H54 (cell line): ENCODE data around the gene ROBO3.

Experiments
- DNase-seq: peaks from one replicate; pipeline ENCODE4 v3.0.0; 2011; ENCODE audit warnings: low spot score, mixed read lengths; ENCODE audit not compliant: insufficient read length
- FAIRE-seq: peaks from 3 replicates; lab custom pipeline; 2011; peaks lifted over from hg19 to GRCh38; lab: Jason Lieb, UNC
- POLR2A ChIP-seq: IDR thresholded peaks from 2 replicates; pipeline ENCODE4 v1.6.1; 2011; ENCODE audit warnings: low read depth, mild to moderate bottlenecking, low read length

ROBO3 gene

GRCh38 chr11:124897674-124898262, 32.5 kb downstream of the ROBO3 start, which contains the start of gene ROBO4:
Gene ROBO4, minus strand, starts transcription at chr11:124897865. Its CDS starts 70 bp downstream, at chr11:124897795.
- FAIRE-seq (no peak), DNase-seq (no peak)
- no peak for TF ChIP-seq POLR2A

DNA sequence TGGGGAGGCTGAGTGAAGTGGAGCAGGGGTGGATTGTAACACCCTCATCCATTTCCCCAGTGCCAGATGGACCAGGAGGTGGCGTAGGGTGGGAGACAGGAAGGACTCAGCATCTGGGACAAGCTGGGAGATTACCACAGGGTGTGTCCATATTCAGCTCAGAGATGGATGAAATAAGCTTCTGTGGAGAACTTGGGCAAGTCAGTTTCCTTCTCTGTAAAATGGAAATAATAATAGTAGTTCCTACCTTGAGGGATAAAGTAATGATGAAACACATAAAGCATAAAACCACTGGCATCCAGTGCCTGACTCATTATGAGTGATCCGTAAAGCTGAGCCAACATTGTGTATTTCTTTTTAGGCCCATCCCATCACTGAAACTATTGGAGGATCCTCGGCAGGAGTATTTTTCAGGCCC, 33.0 kb downstream of the ROBO3 start:
- no peak for TF ChIP-seq POLR2A
- FAIRE-seq (peak; percentile 36), DNase-seq (no peak)

DNA sequence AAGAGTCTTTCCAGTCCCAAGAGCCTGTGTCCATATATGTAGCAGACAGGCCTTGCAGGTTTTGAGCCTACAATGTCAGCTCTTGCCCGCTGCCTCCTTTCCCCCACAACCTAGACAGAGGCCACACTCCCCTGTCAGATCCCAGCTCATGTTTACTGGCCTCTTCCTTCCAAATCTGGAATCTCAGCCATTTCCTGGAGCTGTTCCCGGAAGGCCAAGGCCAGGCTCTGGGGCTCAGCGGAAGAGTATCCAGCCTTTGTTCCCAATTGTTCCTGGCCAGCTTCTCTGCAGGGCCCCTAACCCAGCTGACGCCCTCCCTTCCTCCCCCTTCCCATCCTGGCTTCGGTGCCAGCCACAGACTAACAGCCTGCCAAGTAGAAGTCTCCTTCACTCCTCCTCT, 33.5 kb downstream of the ROBO3 start:
- no peak for DNase-seq
- TF ChIP-seq POLR2A: no peak
- FAIRE-seq: no peak

GRCh38 chr11:124899383-124900145, 34.3 kb downstream of the ROBO3 start:
- no peak for TF ChIP-seq POLR2A
- DNase-seq (no peak), FAIRE-seq (no peak)

DNA sequence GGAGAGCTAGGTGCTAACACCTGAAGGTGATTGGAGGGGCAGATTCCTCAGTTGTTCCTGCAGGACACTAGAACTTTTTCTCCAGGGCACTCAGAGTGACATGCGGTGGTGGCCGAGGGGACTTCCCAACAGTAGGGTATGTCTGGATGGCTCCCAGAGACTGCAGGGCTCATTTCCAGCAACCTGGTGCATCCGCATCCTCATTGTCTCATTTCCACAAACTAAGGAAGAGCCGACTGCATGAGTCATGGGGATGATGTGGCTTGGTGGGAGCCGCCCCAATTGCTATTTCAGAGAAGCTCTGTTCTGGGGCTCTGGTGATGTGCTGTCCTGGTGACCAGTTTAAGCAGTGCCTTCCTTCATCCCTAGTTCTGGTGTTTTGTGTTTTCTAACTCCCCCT, 35.2 kb downstream of the ROBO3 start:
- no peak for TF ChIP-seq POLR2A
- DNase-seq (peak; percentile 37), FAIRE-seq (peak; percentile 72)

GRCh38 chr11:124902616-124903015, 37.4 kb downstream of the ROBO3 start:
- FAIRE-seq (no peak), DNase-seq (no peak)
- no peak for TF ChIP-seq POLR2A

DNA sequence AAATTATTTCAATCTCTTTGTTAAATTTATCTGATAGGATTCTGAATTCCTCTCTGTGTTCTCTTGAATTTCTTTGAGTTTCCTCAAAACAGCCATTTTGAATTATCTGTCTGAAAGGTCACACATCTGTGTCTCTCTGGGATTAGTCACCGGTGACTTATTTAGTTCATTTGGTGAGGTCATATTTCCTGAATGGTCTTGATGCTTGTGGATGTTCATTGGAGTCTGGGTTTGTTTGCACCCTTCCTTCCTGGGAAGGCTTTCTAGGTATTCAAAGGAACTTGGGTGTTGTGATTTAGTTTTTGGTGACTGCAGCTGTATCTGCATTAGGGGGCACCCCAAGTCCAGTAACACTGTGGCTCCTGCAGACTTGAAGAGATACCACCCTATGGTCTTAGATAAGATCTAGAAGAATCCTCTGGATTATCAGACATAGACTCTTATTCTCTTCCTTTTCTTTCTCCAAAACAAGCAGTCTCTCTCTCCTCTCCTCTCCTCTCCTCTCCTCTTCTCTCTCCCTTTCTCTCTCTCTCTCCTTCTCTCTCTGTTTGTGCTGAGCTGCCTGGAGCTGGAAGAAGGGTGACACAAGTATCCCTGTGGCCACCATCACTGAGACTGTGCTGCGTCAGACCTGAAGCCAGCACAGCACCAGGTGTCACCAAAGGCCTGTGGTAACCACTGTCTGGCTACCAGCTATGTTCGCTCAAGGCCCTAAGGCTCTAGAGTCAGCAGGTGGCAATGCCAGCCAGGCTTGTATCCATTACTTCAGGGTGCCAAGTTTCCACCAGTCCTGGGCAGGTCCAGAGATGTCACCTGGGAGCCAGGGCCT, 50.5 kb downstream of the ROBO3 start:
- peak; percentile 23 for FAIRE-seq
- no peak for TF ChIP-seq POLR2A
- DNase-seq: no peak

DNA sequence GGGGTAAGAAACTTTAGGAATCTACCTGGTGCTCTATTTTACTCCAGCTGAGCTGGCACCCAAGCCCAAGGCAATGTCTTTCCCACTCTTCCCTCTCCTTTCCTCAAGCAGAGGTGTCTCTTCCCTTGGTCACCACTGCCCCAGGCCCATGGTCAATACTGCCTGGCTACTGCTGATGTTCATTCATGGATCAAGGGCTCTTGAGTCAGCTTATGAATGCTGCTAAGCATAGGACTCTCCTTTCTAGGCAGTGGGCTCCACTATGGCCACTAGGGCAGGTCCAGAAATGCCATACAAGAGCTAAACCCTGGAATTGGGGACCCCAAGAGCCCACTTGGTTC, 51.1 kb downstream of the ROBO3 start:
- DNase-seq: no peak
- no peak for FAIRE-seq
- TF ChIP-seq POLR2A: no peak

GRCh38 chr11:124917115-124917637, 51.9 kb downstream of the ROBO3 start:
- FAIRE-seq (no peak), DNase-seq (no peak)
- TF ChIP-seq POLR2A: no peak

DNA sequence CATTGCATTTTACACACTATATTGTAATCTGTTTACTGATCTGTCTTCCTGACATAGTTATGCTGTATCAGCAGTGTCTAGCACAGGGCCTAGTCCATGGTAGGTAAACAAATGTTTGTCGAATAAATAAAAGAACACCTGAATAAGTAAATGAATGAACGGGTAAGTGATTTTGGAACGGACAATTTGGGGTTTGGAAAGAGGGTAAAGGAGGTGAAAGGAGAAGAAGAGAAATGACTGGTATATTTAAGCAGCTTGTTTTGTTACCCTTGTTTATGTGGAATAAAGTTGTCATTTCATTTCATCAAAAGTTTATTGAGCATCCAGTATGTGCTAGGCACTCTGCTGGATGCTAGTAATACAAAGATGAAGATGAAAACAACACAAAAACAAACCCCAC, 53.7 kb downstream of the ROBO3 start, which contains the start of gene HEPN1:
Gene HEPN1, plus strand, starts transcription at position 301 of the 400 bp plus-strand sequence.
- DNase-seq (no peak), FAIRE-seq (no peak)
- no peak for TF ChIP-seq POLR2A

GRCh38 chr11:124919898-124920297, 54.7 kb downstream of the ROBO3 start:
- DNase-seq (no peak), FAIRE-seq (no peak)
- TF ChIP-seq POLR2A: no peak

DNA sequence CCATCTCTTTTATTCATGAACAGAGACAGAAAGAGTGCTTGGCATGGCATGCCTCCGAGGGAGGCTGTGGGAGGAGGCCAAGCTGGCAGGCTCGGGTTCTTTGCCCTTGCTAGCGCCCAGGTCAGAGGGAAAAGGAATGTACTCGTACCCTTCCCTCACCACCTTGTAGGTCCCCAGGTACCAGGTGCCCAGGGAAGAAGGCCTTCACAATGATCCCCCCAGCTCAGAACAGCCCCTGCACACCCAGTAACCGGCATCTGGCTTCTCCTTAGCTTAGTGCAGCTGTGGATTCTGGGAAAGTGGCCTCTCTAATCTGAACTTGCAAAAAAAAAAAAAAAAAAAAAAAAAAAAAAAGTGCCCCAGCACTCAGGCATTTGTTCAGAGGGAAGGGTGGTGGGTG, 55.1 kb downstream of the ROBO3 start:
- FAIRE-seq (no peak), DNase-seq (no peak)
- no peak for TF ChIP-seq POLR2A

DNA sequence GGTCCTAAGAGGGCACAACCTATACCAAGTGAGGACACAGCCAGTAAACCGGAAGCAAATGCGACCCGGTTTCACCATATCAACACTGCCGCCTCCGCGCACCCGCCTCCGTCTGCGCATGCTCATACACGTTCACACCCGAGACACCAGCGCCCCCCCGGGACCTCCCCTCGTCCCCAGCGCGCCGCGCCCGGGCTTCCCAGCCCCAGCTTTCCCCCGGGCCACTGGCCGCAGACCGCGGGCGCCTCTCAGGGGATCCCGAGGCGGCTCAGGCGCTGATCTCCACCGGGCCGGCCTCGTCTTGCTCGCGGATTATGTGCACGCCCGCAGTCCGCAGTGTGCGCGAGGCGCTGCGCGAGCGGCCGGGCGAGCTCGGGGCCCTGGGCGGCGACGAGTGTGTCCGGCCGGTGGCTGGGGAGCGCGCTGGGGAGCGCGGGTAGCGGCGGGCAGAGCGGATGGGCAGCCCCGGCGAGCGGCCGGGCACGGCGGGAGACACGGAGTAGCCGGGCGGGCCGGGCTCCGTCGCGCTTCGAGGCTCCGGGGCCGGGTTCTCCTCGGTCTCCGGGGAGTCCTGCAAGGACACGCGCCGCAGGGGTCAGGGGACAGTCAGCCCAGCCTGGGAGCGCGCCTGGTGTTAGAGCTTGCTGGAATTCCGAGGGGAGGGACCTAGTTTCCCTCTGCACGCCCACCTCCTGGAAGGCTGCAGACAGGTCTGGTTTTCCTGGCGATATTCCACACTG, 55.8 kb downstream of the ROBO3 start:
- FAIRE-seq: no peak
- no peak for TF ChIP-seq POLR2A
- no peak for DNase-seq

DNA sequence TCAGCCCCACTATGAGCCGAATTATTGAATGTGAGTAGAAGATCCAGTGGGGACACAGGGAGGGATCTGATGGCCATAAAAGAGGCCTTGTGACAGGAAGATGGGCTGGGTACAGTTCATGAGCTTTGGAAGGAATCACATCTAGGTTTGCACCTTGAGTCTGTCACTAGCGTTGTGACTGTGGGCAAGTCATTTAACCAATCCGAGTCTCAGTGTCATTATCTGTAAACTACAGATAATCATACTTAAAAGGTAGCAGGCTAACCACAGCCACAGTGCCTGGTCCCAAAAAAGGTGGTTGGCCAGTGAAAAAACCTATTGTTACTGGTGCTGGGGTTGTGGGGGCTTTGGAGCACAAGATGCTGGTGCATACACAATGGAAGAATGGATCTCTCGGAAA, 57.6 kb downstream of the ROBO3 start:
- TF ChIP-seq POLR2A: no peak
- FAIRE-seq (no peak), DNase-seq (no peak)
